ENCODE data around the gene GOLGA6L26. TPM values are rescaled to one million over a fixed set of nuclear protein-coding genes. Genes with fewer than 3 reads are reported as not detected.

The GOLGA6L26 gene
- total RNA-seq, 1 donor from 2014 or later = not detected

Other genes with a start within 250 kb of the GOLGA6L26 start
- not detected for gene GOLGA6L1, start 197.4 kb downstream of the GOLGA6L26 start, total RNA-seq
- gene GOLGA8S, start 20.6 kb upstream of the GOLGA6L26 start, total RNA-seq = 0.30 TPM
- not detected for gene GOLGA6L2, start 113.0 kb upstream of the GOLGA6L26 start, total RNA-seq
- gene MKRN3, start 231.5 kb upstream of the GOLGA6L26 start, total RNA-seq = 0.97 TPM

Measured in Right ventricle myocardium inferior (tissue), 1 donor.